A549 (cell line): ENCODE measurements around the gene ZNF397. TPM values are rescaled to one million over a fixed set of nuclear protein-coding genes. Genes with fewer than 3 reads are reported as not detected.

Experiments used
- ATAC-seq, 2 experiments: fragments of 200-7000 bp in 1 of 2; fragments of >200 bp in 1 of 2; cut with Nextera tagmentation in 1 of 2; cut with Tn5 transposase in 1 of 2; 3 replicates each; pipeline versions ENCODE4 v1.8.0 to v1.9.1; 2018 to 2020; ENCODE audit warnings: mild to moderate bottlenecking in 1 of 2, moderate library complexity in 1 of 2
- CTCF ChIA-PET: fragments of 300-600 bp; sonication (Branson Sonifier 250); formaldehyde crosslinking; extraction: SDS; loops from one replicate; lab custom pipeline; 2021; ENCODE audit warnings: antibody characterized with exemption, inconsistent platforms; lab: Yijun Ruan, JAX
- POLR2A ChIA-PET: fragments of 350-600 bp; formaldehyde crosslinking; extraction: SDS; loops from one replicate; lab custom pipeline; 2021; ENCODE audit warnings: antibody characterized with exemption, inconsistent platforms; lab: Yijun Ruan, JAX
- DNase-seq, 2 experiments: peaks; one replicate each; pipeline versions ENCODE4 v3.0.0 to v3.0.0-alpha.2; 2011 to 2016; ENCODE audit warnings: low read depth in 1 of 2, low spot score in 1 of 2
- FAIRE-seq: peaks from 2 replicates; lab custom pipeline; 2011; peaks lifted over from hg19 to GRCh38; lab: Jason Lieb, UNC
- H3K27ac ChIP-seq, 2 experiments: fragments of >200 bp; sonication (Bioruptor Twin); formaldehyde crosslinking; 3 replicates each; pipeline ENCODE4 v1.5.1; 2016 to 2017
- H3K4me1 ChIP-seq: fragments of >200 bp; sonication (Bioruptor Twin); formaldehyde crosslinking; 3 replicates; pipeline ENCODE4 v1.6.1; 2016
- H3K4me2 ChIP-seq: fragments of >200 bp; sonication (Bioruptor Twin); formaldehyde crosslinking; 3 replicates; pipeline ENCODE4 v1.6.1; 2016
- H3K4me3 ChIP-seq: fragments of >200 bp; sonication (Bioruptor Twin); formaldehyde crosslinking; 3 replicates; pipeline ENCODE4 v1.5.1; 2016
- H3K9me3 ChIP-seq: fragments of >200 bp; sonication (Bioruptor Twin); formaldehyde crosslinking; 3 replicates; pipeline ENCODE4 v1.6.1; 2016
- ATOH8 ChIP-seq: fragments of 250-450 bp; sonication (Bioruptor Pico); IDR thresholded peaks from 2 replicates; pipeline ENCODE4 v1.5.0; 2020; ENCODE audit warnings: low read depth, mild to moderate bottlenecking, moderate library complexity
- BCL3 ChIP-seq: fragments of >200 bp; sonication (Bioruptor Twin); formaldehyde crosslinking; IDR thresholded peaks from 3 replicates; pipeline ENCODE4 v1.6.1; 2016
- CBX2 ChIP-seq: fragments of 200-600 bp; sonication (generic); IDR thresholded peaks from 2 replicates; pipeline ENCODE4 v1.6.1; 2016; ENCODE audit warnings: low read depth, mild to moderate bottlenecking, borderline replicate concordance
- CEBPB ChIP-seq, 2 experiments: fragments of >200 bp in 1 of 2; sonication (Bioruptor Twin) in 1 of 2; formaldehyde crosslinking in 1 of 2; IDR thresholded peaks; 2 replicates each; pipeline ENCODE4 v1.6.1; 2012 to 2016
- CHD4 ChIP-seq: fragments of 200-600 bp; sonication (generic); IDR thresholded peaks from 2 replicates; pipeline ENCODE4 v1.6.1; 2016; ENCODE audit warnings: antibody characterized with exemption, mild to moderate bottlenecking, borderline replicate concordance
- EHMT2 ChIP-seq: fragments of 200-600 bp; sonication (generic); IDR thresholded peaks from 2 replicates; pipeline ENCODE4 v1.6.1; 2016; ENCODE audit warnings: antibody characterized with exemption, low read depth, mild to moderate bottlenecking, moderate library complexity
- EP300 ChIP-seq, 2 experiments: fragments of >200 bp; sonication (Bioruptor Twin); formaldehyde crosslinking; IDR thresholded peaks; 2 replicates in 1 of 2; 3 replicates in 1 of 2; pipeline ENCODE4 v1.6.1; 2016 to 2017
- FOSB ChIP-seq: fragments of 250-450 bp; sonication (Bioruptor Pico); IDR thresholded peaks from 2 replicates; pipeline ENCODE4 v1.5.0; 2020; ENCODE audit warnings: mild to moderate bottlenecking, moderate library complexity
- FOSL2 ChIP-seq, 2 experiments: fragments of 450-650 bp in 1 of 2; fragments of >200 bp in 1 of 2; sonication (Bioruptor Twin) in 1 of 2; formaldehyde crosslinking; IDR thresholded peaks; 2 replicates each; pipeline versions ENCODE4 v1.5.0 to v1.6.1; 2016 to 2020; ENCODE audit warnings: mild to moderate bottlenecking in 1 of 2, moderate library complexity in 1 of 2
- FOXS1 ChIP-seq: fragments of 250-450 bp; sonication (Bioruptor Pico); IDR thresholded peaks from 2 replicates; pipeline ENCODE4 v1.5.0; 2020; ENCODE audit warnings: mild to moderate bottlenecking, moderate library complexity
- GATA3 ChIP-seq: IDR thresholded peaks from 2 replicates; pipeline ENCODE4 v1.6.1; 2012; ENCODE audit warnings: borderline replicate concordance
- HES2 ChIP-seq: fragments of >200 bp; sonication (Bioruptor Twin); formaldehyde crosslinking; IDR thresholded peaks from 2 replicates; pipeline ENCODE4 v1.6.1; 2016
- HEYL ChIP-seq: fragments of 250-450 bp; sonication (Bioruptor Pico); IDR thresholded peaks from 2 replicates; pipeline ENCODE4 v1.8.0; 2021; ENCODE audit warnings: mild to moderate bottlenecking, moderate library complexity
- HOXA7 ChIP-seq: fragments of 250-450 bp; sonication (Bioruptor Pico); IDR thresholded peaks from 2 replicates; pipeline ENCODE4 v1.5.0; 2020; ENCODE audit warnings: mild to moderate bottlenecking, moderate library complexity
- HOXB13 ChIP-seq: fragments of 250-450 bp; sonication (Bioruptor Pico); IDR thresholded peaks from 2 replicates; pipeline ENCODE4 v1.5.0; 2020; ENCODE audit warnings: low read depth, mild to moderate bottlenecking, moderate library complexity
- HOXB5 ChIP-seq: fragments of 250-450 bp; sonication (Bioruptor Pico); IDR thresholded peaks from 2 replicates; pipeline ENCODE4 v1.5.0; 2020; ENCODE audit warnings: mild to moderate bottlenecking, moderate library complexity
- NFE2L2 ChIP-seq: fragments of 150-350 bp; conservative IDR thresholded peaks from 2 replicates; pipeline ENCODE4 v1.6.1; 2014; ENCODE audit warnings: low read length
- PHF8 ChIP-seq: fragments of 200-600 bp; sonication (generic); IDR thresholded peaks from 2 replicates; pipeline ENCODE4 v1.6.1; 2016; ENCODE audit warnings: low read depth, mild to moderate bottlenecking, antibody characterized with exemption, moderate library complexity, borderline replicate concordance
- RAD21 ChIP-seq, 2 experiments: fragments of >200 bp in 1 of 2; sonication (Bioruptor Twin) in 1 of 2; formaldehyde crosslinking in 1 of 2; IDR thresholded peaks in 1 of 2; conservative IDR thresholded peaks in 1 of 2; 2 replicates in 1 of 2; 3 replicates in 1 of 2; pipeline ENCODE4 v1.6.1; 2012 to 2018; ENCODE audit warnings: inconsistent platforms in 1 of 2
- RARB ChIP-seq: fragments of 250-450 bp; sonication (Bioruptor Pico); IDR thresholded peaks from 2 replicates; pipeline ENCODE4 v1.8.0; 2021; ENCODE audit warnings: mild to moderate bottlenecking, moderate library complexity
- RCOR1 ChIP-seq: fragments of 150-350 bp; IDR thresholded peaks from 2 replicates; pipeline ENCODE4 v1.6.1; 2014; ENCODE audit warnings: antibody characterized with exemption, low read length, low read depth
- RNF2 ChIP-seq: fragments of 200-600 bp; sonication (generic); IDR thresholded peaks from 2 replicates; pipeline ENCODE4 v1.6.1; 2016; ENCODE audit warnings: low read depth, mild to moderate bottlenecking, antibody characterized with exemption, moderate library complexity, borderline replicate concordance
- TFCP2L1 ChIP-seq: fragments of 250-450 bp; sonication (Bioruptor Pico); IDR thresholded peaks from 2 replicates; pipeline ENCODE4 v1.5.0; 2021; ENCODE audit warnings: mild to moderate bottlenecking
- ZC3H11A ChIP-seq: fragments of 450-650 bp; IDR thresholded peaks from 2 replicates; pipeline ENCODE4 v1.6.1; 2014; ENCODE audit warnings: antibody characterized with exemption, mild to moderate bottlenecking
- WGBS: methylation state at CpG from one replicate; pipeline ENCODE4 v1.1.6; 2017; ENCODE audit errors: missing lambda C conversion rate; 5-methylcytosine and 5-hydroxymethylcytosine counted together
- polyA plus RNA-seq, 4 experiments: library from polyadenylated mRNA; depleted of rRNA in 3 of 4; stranded (reverse); fragments of >200 nt; fragmentation: RNase III in 1 of 4; extraction: RNeasy Plus Mini Kit Qiagen cat#74134 plus additional on column Dnase treatment in 1 of 4; gene quantifications; 2 replicates in 3 of 4; 3 replicates in 1 of 4; pipeline ENCODE4 v1.2.3, GENCODE V29; 2011 to 2017

Gene ZNF397
- polyA plus RNA-seq, 2 of the 4 experiments (the other 2 are of a cell fraction), result 7.9 to 8.0 TPM

GRCh38 chr18:35241448-35241804, 592 bp downstream of the ZNF397 start:
- peak overlapping the region; percentile 67 for H3K4me3 ChIP-seq
- 5% methylated on average over 5 of the region's 5 CpGs for WGBS
- FAIRE-seq, result no peak
- H3K4me1 ChIP-seq, result no peaks in the 10 kb centered on the region
- DNase-seq, result no peak
- POLR2A ChIA-PET, result interaction anchor here (1.0 to 1.7 kb wide), 5 partner anchors 8 to 256 kb away, joined by 4 to 18 read pairs (median 6); partner anchors contain the start of genes INO80C, MAPRE2, ZNF24 and ZSCAN30
- peak overlapping the region; percentile 93 to 94 for H3K27ac ChIP-seq
- H3K4me2 ChIP-seq, result peak overlapping the region; percentile 67
- CTCF ChIA-PET, result no interaction called here
- TF ChIP-seq EHMT2 (no peak), FOXS1 (CRISPR knock-in tag) (0 out of 2 replicates have a peak, but pooled peaks have one; percentile 35), ATOH8 (CRISPR knock-in tag) (no peak), HOXA7 (CRISPR knock-in tag) (0 out of 2 replicates have a peak, but pooled peaks have one; percentile 57), FOSB (CRISPR knock-in tag) (0 out of 2 replicates have a peak, but pooled peaks have one; percentile 24), ZC3H11A (no peak), RCOR1 (no peak)
- H3K9me3 ChIP-seq, result peaks cover 50% of the 10 kb centered on the region
- ATAC-seq, result no peak; a peak in 1 of 6 replicates

- Histone ChIP-seq H3K4me2 (no peak overlapping the region), H3K27ac (no peak overlapping the region), H3K4me3 (no peak overlapping the region), H3K4me1 (no peaks in the 10 kb centered on the region), H3K9me3 (peaks cover 60% of the 10 kb centered on the region)
- FAIRE-seq, result no peak
- WGBS, result 94% methylated on average over 6 of the region's 6 CpGs
- ChIA-PET POLR2A (no interaction called here), CTCF (no interaction called here)
- no peak for DNase-seq
- no peak for TF ChIP-seq GATA3
- TF ChIP-seq HOXB5 (CRISPR knock-in tag), result no peak
- TF ChIP-seq TFCP2L1, result no peak
- no peak for TF ChIP-seq CBX2
- TF ChIP-seq RARB (CRISPR knock-in tag), result no peak
- no peak for TF ChIP-seq CHD4
- ATAC-seq, result no peak
Measured at GRCh38 chr18:35242426-35242825, 1.6 kb downstream of the ZNF397 start.

- TF ChIP-seq HES2 (no peak), RAD21 (conservative IDR thresholded peaks at IDR 0.05 in 1 of 2, IDR thresholded peaks at IDR 0.05 in 1 of 2) (no peak), NFE2L2 (no peak), CEBPB (IDR thresholded peaks at IDR 0.05) (no peak), ATOH8 (CRISPR knock-in tag) (no peak), EP300 (IDR thresholded peaks at IDR 0.05) (no peak), HEYL (CRISPR knock-in tag) (no peak), RARB (CRISPR knock-in tag) (no peak), CHD4 (no peak), CBX2 (no peak), PHF8 (no peak), HOXB13 (no peak), FOSL2 (IDR thresholded peaks at IDR 0.05) (no peak), FOSL2 (CRISPR knock-in tag; IDR thresholded peaks at IDR 0.05) (no peak), TFCP2L1 (no peak), ZC3H11A (no peak), BCL3 (no peak), RNF2 (no peak)
- POLR2A ChIA-PET, result interaction anchor here (1.2 kb wide), 1 partner anchor 45 kb away, joined by 5 read pairs; the partner anchor contains the start of gene ZSCAN30
- Histone ChIP-seq H3K4me3 (no peak overlapping the region), H3K27ac (no peak overlapping the region), H3K4me2 (no peak overlapping the region), H3K9me3 (peaks cover 80% of the 10 kb centered on the region), H3K4me1 (no peaks in the 10 kb centered on the region)
- CTCF ChIA-PET, result no interaction called here
- ATAC-seq (no peak), DNase-seq (no peak), FAIRE-seq (no peak)
- 97% methylated on average over 2 of the region's 4 CpGs for WGBS
Measured at GRCh38 chr18:35244671-35245070, 3.8 kb downstream of the ZNF397 start.
